Liver (tissue), 9 donors: Measurements from ENCODE around the gene PPM1L. TPM values are rescaled to one million over a fixed set of nuclear protein-coding genes. Genes with fewer than 3 reads are reported as not detected.

Experiments
- DNase-seq: peaks from one replicate; pipeline ENCODE4 v3.0.0-alpha.2; 2017; ENCODE audit warnings: low spot score
- H3K27ac ChIP-seq, 2 donors: one replicate each; pipeline ENCODE4 v1.7.0; 2013; ENCODE audit warnings: inconsistent platforms in 2 of 2, low read length in 2 of 2, control low read depth in 1 of 2, low read depth in 1 of 2, mild to moderate bottlenecking in 1 of 2
- H3K27me3 ChIP-seq, 4 donors: one replicate each; pipeline versions ENCODE4 v1.6.1 to v1.7.0; 2013; ENCODE audit warnings: low read length in 3 of 4, inconsistent platforms in 1 of 4, mild to moderate bottlenecking in 1 of 4, moderate library complexity in 1 of 4; ENCODE audit not compliant: control insufficient read depth in 4 of 4, insufficient read depth in 4 of 4
- H3K36me3 ChIP-seq, 4 donors: one replicate each; pipeline versions ENCODE4 v1.6.1 to v1.7.0; 2013; ENCODE audit warnings: low read length in 3 of 4, mild to moderate bottlenecking in 3 of 4, low read depth in 1 of 4, moderate library complexity in 1 of 4; ENCODE audit not compliant: control insufficient read depth in 4 of 4, insufficient read depth in 3 of 4
- H3K4me1 ChIP-seq, 4 donors: one replicate each; pipeline versions ENCODE4 v1.6.1 to v1.7.0; 2013; ENCODE audit warnings: low read length in 3 of 4, mild to moderate bottlenecking in 3 of 4, moderate library complexity in 1 of 4; ENCODE audit not compliant: control insufficient read depth in 4 of 4, insufficient read depth in 4 of 4
- H3K4me3 ChIP-seq, 3 donors: one replicate each; pipeline versions ENCODE4 v1.6.1 to v1.7.0; 2013; ENCODE audit warnings: low read length in 3 of 3, control low read depth in 1 of 3, low read depth in 1 of 3, mild to moderate bottlenecking in 1 of 3
- H3K9ac ChIP-seq, 2 donors: one replicate each; pipeline ENCODE4 v1.7.0; 2013; ENCODE audit warnings: low read length in 2 of 2, mild to moderate bottlenecking in 2 of 2, moderate library complexity in 2 of 2, control low read depth in 1 of 2, low read depth in 1 of 2
- H3K9me3 ChIP-seq, 4 donors: one replicate each; pipeline versions ENCODE4 v1.6.1 to v1.7.0; 2013; ENCODE audit warnings: low read length in 3 of 4; ENCODE audit not compliant: control insufficient read depth in 4 of 4
- EGR1 ChIP-seq, 2 donors: IDR thresholded peaks; 2 replicates each; pipeline ENCODE4 v1.6.1; 2016 to 2018; ENCODE audit warnings: antibody characterized with exemption in 2 of 2, low read depth in 2 of 2
- FOXA1 ChIP-seq: IDR thresholded peaks from 2 replicates; pipeline ENCODE4 v1.6.1; 2016; ENCODE audit warnings: antibody characterized with exemption
- FOXA2 ChIP-seq: IDR thresholded peaks from 2 replicates; pipeline ENCODE4 v1.6.1; 2016; ENCODE audit warnings: antibody characterized with exemption
- GABPA ChIP-seq, 2 donors: IDR thresholded peaks in 1 of 2; conservative IDR thresholded peaks in 1 of 2; 2 replicates each; pipeline ENCODE4 v1.6.1; 2016; ENCODE audit warnings: antibody characterized with exemption in 2 of 2, mild to moderate bottlenecking in 1 of 2, moderate library complexity in 1 of 2
- HNF4A ChIP-seq, 2 donors: conservative IDR thresholded peaks; 2 replicates each; pipeline ENCODE4 v1.6.1; 2016; ENCODE audit warnings: antibody characterized with exemption in 2 of 2, mild to moderate bottlenecking in 2 of 2
- HNF4G ChIP-seq: IDR thresholded peaks from 2 replicates; pipeline ENCODE4 v1.6.1; 2016; ENCODE audit warnings: antibody characterized with exemption
- JUND ChIP-seq, 2 donors: IDR thresholded peaks; 2 replicates each; pipeline ENCODE4 v1.6.1; 2016; ENCODE audit warnings: antibody characterized with exemption in 2 of 2
- NR2F2 ChIP-seq: IDR thresholded peaks from 2 replicates; pipeline ENCODE4 v1.6.1; 2016; ENCODE audit warnings: antibody characterized with exemption
- RAD21 ChIP-seq, 2 donors: IDR thresholded peaks; 2 replicates each; pipeline ENCODE4 v1.6.1; 2016; ENCODE audit warnings: antibody characterized with exemption in 2 of 2, mild to moderate bottlenecking in 2 of 2
- TAF1 ChIP-seq: conservative IDR thresholded peaks from 2 replicates; pipeline ENCODE4 v1.6.1; 2016; ENCODE audit warnings: antibody characterized with exemption, mild to moderate bottlenecking
- YY1 ChIP-seq: IDR thresholded peaks from 2 replicates; pipeline ENCODE4 v1.6.1; 2016; ENCODE audit warnings: antibody characterized with exemption, mild to moderate bottlenecking
- WGBS: extraction: QIAGEN DNeasy Blood & Tissue Kit; methylation state at CpG from one replicate; pipeline ENCODE4 v1.1.7; 2013; 5-methylcytosine and 5-hydroxymethylcytosine counted together
- polyA plus RNA-seq, 2 donors: library from polyadenylated mRNA; stranded (reverse) in 1 of 2; unstranded in 1 of 2; fragments of 200-250 nt in 1 of 2; fragments of >200 nt in 1 of 2; fragmentation: Nextera tagmentation in 1 of 2; extraction: Ambion mirVana in 1 of 2; gene quantifications; one replicate each; pipeline versions ENCODE4 v1.2.1 to v1.2.3, GENCODE V29; 2013 to 2015
- total RNA-seq, 2 donors: library from RNA; depleted of rRNA; stranded (reverse); fragments of >200 nt; gene quantifications; one replicate each; pipeline ENCODE4 v1.2.3, GENCODE V29; 2014
- TF ChIP-seq, protein P1 (sequence below): fragments of 150-350 bp; IDR thresholded peaks from 2 replicates; pipeline ENCODE4 v1.5.1; 2017; ENCODE audit warnings: improper control_type of control experiment, low read depth, low read length; ENCODE audit not compliant: missing input control
- TF ChIP-seq, protein P2 (sequence below): IDR thresholded peaks from 2 replicates; pipeline ENCODE4 v1.6.1; 2016; ENCODE audit warnings: antibody characterized with exemption
- TF ChIP-seq, protein P3 (sequence below): IDR thresholded peaks from 2 replicates; pipeline ENCODE4 v1.6.1; 2016; ENCODE audit warnings: antibody characterized with exemption
- TF ChIP-seq, protein P4 (sequence below): IDR thresholded peaks from 2 replicates; pipeline ENCODE4 v1.6.1; 2016; ENCODE audit warnings: antibody characterized with exemption, mild to moderate bottlenecking
- TF ChIP-seq, protein P5 (sequence below): IDR thresholded peaks from 2 replicates; pipeline ENCODE4 v1.6.1; 2016; ENCODE audit warnings: antibody characterized with exemption
- donor health status: healthy.
- donor health status: healthy.
- donor health status: healthy.
- donor health status: healthy.
- donor health status: healthy.

Gene PPM1L
- total and polyA plus RNA-seq, 4 donors: 1.6 to 8.5 (median 4.8) TPM

DNA sequence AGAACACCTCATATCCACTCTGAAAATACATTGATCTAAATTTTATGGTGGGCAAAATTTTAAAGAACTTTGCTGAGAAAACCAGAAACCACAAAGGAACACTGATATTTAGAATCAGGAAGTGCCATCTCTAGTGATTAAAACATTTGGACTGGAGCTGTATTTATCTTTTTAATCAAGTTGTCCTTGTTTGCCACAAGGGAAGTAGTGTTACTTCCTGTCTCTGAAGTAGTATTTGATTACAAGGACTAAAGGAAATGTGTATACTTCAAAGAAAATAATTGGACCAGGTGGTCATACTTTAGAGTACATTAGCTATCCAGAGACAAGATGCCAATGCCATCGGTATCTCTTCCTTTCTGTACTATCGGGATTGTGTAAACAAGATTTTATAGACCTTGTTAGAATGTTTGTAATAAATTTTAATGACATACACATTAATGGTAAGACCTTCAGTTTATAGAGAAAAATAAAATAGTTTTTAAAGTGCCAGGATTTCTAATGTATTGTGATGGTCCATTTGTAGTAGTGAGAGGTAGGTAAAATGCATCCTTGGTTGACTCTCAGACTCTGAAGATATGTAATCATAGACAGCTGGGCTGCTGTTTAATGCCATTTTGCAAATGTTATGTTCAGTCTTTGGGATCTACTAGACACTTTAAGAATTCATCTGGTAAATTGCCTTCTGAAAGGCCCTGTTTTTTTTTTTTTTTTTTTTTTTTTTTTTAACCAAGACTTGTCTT, 217.2 kb downstream of the PPM1L start:
- H3K9ac ChIP-seq: no peak overlapping the region
- H3K36me3 ChIP-seq: no peaks in the 10 kb centered on the region
- no peaks in the 10 kb centered on the region for H3K9me3 ChIP-seq
- H3K4me1 ChIP-seq: no peaks in the 10 kb centered on the region
- no peak for TF ChIP-seq EGR1 (IDR thresholded peaks at IDR 0.05; ENCODE audit: low read depth in 2 of 2)
- TF ChIP-seq, protein P1, sequence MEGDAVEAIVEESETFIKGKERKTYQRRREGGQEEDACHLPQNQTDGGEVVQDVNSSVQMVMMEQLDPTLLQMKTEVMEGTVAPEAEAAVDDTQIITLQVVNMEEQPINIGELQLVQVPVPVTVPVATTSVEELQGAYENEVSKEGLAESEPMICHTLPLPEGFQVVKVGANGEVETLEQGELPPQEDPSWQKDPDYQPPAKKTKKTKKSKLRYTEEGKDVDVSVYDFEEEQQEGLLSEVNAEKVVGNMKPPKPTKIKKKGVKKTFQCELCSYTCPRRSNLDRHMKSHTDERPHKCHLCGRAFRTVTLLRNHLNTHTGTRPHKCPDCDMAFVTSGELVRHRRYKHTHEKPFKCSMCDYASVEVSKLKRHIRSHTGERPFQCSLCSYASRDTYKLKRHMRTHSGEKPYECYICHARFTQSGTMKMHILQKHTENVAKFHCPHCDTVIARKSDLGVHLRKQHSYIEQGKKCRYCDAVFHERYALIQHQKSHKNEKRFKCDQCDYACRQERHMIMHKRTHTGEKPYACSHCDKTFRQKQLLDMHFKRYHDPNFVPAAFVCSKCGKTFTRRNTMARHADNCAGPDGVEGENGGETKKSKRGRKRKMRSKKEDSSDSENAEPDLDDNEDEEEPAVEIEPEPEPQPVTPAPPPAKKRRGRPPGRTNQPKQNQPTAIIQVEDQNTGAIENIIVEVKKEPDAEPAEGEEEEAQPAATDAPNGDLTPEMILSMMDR: no peak
- no peak for TF ChIP-seq GABPA (IDR thresholded peaks at IDR 0.05 in 1 of 2, conservative IDR thresholded peaks at IDR 0.05 in 1 of 2)
- no peak for TF ChIP-seq RAD21 (IDR thresholded peaks at IDR 0.05)
- no peak for TF ChIP-seq FOXA1
- no peak for TF ChIP-seq HNF4A (conservative IDR thresholded peaks at IDR 0.05)
- TF ChIP-seq TAF1: no peak
- TF ChIP-seq, protein P2, sequence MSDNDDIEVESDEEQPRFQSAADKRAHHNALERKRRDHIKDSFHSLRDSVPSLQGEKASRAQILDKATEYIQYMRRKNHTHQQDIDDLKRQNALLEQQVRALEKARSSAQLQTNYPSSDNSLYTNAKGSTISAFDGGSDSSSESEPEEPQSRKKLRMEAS: no peak
- TF ChIP-seq YY1: no peak
- no peak for TF ChIP-seq NR2F2
- no peak for TF ChIP-seq FOXA2
- TF ChIP-seq JUND (IDR thresholded peaks at IDR 0.05): no peak
- WGBS: 78% methylated on average over 2 of the region's 2 CpGs
- no peak for DNase-seq
- no peaks in the 10 kb centered on the region for H3K27me3 ChIP-seq
- H3K4me3 ChIP-seq: no peak overlapping the region
- no peak overlapping the region for H3K27ac ChIP-seq

DNA sequence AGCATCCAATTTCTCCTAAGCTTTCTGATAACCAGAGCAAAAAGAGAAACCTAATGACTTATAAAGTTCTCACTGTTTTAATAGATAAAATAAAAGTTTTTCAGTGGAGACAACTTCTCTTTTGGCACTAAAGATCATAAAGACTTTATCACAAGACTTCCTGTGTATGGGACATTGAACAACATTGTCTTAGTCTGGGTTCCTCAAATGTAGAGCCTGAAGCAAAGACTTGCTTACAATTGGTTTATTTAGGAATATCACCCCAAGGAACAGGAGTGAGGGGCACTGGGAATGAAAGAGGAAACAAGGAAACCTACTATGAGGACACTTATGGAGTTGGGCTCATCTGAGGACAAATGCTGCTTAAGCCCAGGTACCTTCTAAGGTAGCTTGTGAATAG, 221.7 kb downstream of the PPM1L start:
- Histone ChIP-seq H3K27ac (no peak overlapping the region), H3K4me3 (no peak overlapping the region), H3K36me3 (no peaks in the 10 kb centered on the region), H3K9ac (no peak overlapping the region), H3K4me1 (no peaks in the 10 kb centered on the region), H3K9me3 (peaks cover 0 to 2% (median 0%) of the 10 kb centered on the region in 4 donors), H3K27me3 (no peaks in the 10 kb centered on the region)
- TF ChIP-seq GABPA (IDR thresholded peaks at IDR 0.05 in 1 of 2, conservative IDR thresholded peaks at IDR 0.05 in 1 of 2) (no peak), HNF4G (no peak), RAD21 (IDR thresholded peaks at IDR 0.05) (no peak), TAF1 (no peak)
- TF ChIP-seq, protein P3, sequence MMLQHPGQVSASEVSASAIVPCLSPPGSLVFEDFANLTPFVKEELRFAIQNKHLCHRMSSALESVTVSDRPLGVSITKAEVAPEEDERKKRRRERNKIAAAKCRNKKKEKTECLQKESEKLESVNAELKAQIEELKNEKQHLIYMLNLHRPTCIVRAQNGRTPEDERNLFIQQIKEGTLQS: no peak
- TF ChIP-seq, protein P4, sequence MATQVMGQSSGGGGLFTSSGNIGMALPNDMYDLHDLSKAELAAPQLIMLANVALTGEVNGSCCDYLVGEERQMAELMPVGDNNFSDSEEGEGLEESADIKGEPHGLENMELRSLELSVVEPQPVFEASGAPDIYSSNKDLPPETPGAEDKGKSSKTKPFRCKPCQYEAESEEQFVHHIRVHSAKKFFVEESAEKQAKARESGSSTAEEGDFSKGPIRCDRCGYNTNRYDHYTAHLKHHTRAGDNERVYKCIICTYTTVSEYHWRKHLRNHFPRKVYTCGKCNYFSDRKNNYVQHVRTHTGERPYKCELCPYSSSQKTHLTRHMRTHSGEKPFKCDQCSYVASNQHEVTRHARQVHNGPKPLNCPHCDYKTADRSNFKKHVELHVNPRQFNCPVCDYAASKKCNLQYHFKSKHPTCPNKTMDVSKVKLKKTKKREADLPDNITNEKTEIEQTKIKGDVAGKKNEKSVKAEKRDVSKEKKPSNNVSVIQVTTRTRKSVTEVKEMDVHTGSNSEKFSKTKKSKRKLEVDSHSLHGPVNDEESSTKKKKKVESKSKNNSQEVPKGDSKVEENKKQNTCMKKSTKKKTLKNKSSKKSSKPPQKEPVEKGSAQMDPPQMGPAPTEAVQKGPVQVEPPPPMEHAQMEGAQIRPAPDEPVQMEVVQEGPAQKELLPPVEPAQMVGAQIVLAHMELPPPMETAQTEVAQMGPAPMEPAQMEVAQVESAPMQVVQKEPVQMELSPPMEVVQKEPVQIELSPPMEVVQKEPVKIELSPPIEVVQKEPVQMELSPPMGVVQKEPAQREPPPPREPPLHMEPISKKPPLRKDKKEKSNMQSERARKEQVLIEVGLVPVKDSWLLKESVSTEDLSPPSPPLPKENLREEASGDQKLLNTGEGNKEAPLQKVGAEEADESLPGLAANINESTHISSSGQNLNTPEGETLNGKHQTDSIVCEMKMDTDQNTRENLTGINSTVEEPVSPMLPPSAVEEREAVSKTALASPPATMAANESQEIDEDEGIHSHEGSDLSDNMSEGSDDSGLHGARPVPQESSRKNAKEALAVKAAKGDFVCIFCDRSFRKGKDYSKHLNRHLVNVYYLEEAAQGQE: no peak
- TF ChIP-seq, protein P5, sequence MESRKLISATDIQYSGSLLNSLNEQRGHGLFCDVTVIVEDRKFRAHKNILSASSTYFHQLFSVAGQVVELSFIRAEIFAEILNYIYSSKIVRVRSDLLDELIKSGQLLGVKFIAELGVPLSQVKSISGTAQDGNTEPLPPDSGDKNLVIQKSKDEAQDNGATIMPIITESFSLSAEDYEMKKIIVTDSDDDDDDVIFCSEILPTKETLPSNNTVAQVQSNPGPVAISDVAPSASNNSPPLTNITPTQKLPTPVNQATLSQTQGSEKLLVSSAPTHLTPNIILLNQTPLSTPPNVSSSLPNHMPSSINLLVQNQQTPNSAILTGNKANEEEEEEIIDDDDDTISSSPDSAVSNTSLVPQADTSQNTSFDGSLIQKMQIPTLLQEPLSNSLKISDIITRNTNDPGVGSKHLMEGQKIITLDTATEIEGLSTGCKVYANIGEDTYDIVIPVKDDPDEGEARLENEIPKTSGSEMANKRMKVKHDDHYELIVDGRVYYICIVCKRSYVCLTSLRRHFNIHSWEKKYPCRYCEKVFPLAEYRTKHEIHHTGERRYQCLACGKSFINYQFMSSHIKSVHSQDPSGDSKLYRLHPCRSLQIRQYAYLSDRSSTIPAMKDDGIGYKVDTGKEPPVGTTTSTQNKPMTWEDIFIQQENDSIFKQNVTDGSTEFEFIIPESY: no peak
- TF ChIP-seq, protein P2: no peak
- no peak for DNase-seq
